Kidney epithelial cell (primary cell): Measurements from ENCODE around the gene TFB1M. TPM values are rescaled to one million over a fixed set of nuclear protein-coding genes. Genes with fewer than 3 reads are reported as not detected.

Experiments
- DNase-seq: peaks from one replicate; pipeline ENCODE4 v3.0.0-alpha.2; 2010; ENCODE audit warnings: low read depth
- H3K27me3 ChIP-seq: 2 replicates; pipeline ENCODE4 v1.6.0; 2011; ENCODE audit warnings: low read length; ENCODE audit not compliant: control insufficient read depth, insufficient read depth
- H3K36me3 ChIP-seq: 2 replicates; pipeline ENCODE4 v1.5.1; 2011; ENCODE audit warnings: low read length; ENCODE audit not compliant: control insufficient read depth, insufficient read depth
- H3K4me3 ChIP-seq: 2 replicates; pipeline ENCODE4 v1.5.1; 2011; ENCODE audit warnings: low read depth, mild to moderate bottlenecking, control low read depth, low read length
- CTCF ChIP-seq: IDR thresholded peaks from 2 replicates; pipeline ENCODE4 v1.5.1; 2011; ENCODE audit warnings: mild to moderate bottlenecking, moderate library complexity, low read length, control low read depth, inconsistent platforms; ENCODE audit not compliant: insufficient read depth, poor library complexity, severe bottlenecking
- total RNA-seq: library from RNA; depleted of rRNA; stranded (reverse); fragments of >200 nt; gene quantifications from 2 replicates; pipeline ENCODE4 v1.2.3, GENCODE V29; 2015

The TFB1M gene
- total RNA-seq, 1 donor from 2014 or later = 20.5 TPM

GRCh38 chr6:155257796-155258195 lies 56.5 kb downstream of the TFB1M start:
- no peak for DNase-seq
- no peak for TF ChIP-seq CTCF
- Histone ChIP-seq H3K4me3 (no peak overlapping the region), H3K27me3 (no peaks in the 10 kb centered on the region), H3K36me3 (no peaks in the 10 kb centered on the region)

- no peak for TF ChIP-seq CTCF
- H3K27me3 ChIP-seq = no peaks in the 10 kb centered on the region
- no peaks in the 10 kb centered on the region for H3K36me3 ChIP-seq
- no peak overlapping the region for H3K4me3 ChIP-seq
- no peak for DNase-seq
Observed at GRCh38 chr6:155256122-155256795, 58.0 kb downstream of the TFB1M start.

GRCh38 chr6:155254139-155254538 lies 60.1 kb downstream of the TFB1M start:
- TF ChIP-seq CTCF = no peak
- H3K27me3 ChIP-seq = no peaks in the 10 kb centered on the region
- no peak for DNase-seq
- no peaks in the 10 kb centered on the region for H3K36me3 ChIP-seq
- no peak overlapping the region for H3K4me3 ChIP-seq

GRCh38 chr6:155253337-155253736 lies 60.9 kb downstream of the TFB1M start:
- H3K4me3 ChIP-seq = no peak overlapping the region
- DNase-seq = no peak
- no peak for TF ChIP-seq CTCF
- H3K27me3 ChIP-seq = no peaks in the 10 kb centered on the region
- H3K36me3 ChIP-seq = no peaks in the 10 kb centered on the region

- Histone ChIP-seq H3K36me3 (no peaks in the 10 kb centered on the region), H3K27me3 (no peaks in the 10 kb centered on the region), H3K4me3 (no peak overlapping the region)
- no peak for DNase-seq
- no peak for TF ChIP-seq CTCF
Observed at GRCh38 chr6:155252581-155252980, 61.7 kb downstream of the TFB1M start.

- Histone ChIP-seq H3K4me3 (no peak overlapping the region), H3K36me3 (no peaks in the 10 kb centered on the region), H3K27me3 (no peaks in the 10 kb centered on the region)
- no peak for DNase-seq
- no peak for TF ChIP-seq CTCF
Observed at GRCh38 chr6:155250701-155251381, 63.4 kb downstream of the TFB1M start.
